Fibroblast of lung (primary cell): ENCODE results near the gene KATNA1. TPM values are rescaled to one million over a fixed set of nuclear protein-coding genes. Genes with fewer than 3 reads are reported as not detected.

Source experiments
- DNase-seq, 2 donors: peaks; one replicate each; pipeline versions ENCODE4 v3.0.0 to v3.0.0-alpha.2; 2010; ENCODE audit warnings: low read depth in 2 of 2
- H2AFZ ChIP-seq: 2 replicates; pipeline ENCODE4 v1.5.1; 2012; ENCODE audit warnings: low read length, control low read depth, inconsistent platforms
- H3K27ac ChIP-seq: 2 replicates; pipeline ENCODE4 v1.5.1; 2011; ENCODE audit warnings: low read length, control low read depth; ENCODE audit not compliant: insufficient read depth
- H3K27me3 ChIP-seq: 2 replicates; pipeline ENCODE4 v1.5.1; 2011; ENCODE audit warnings: mild to moderate bottlenecking, low read length; ENCODE audit not compliant: control insufficient read depth, insufficient read depth
- H3K36me3 ChIP-seq: 2 replicates; pipeline ENCODE4 v1.5.1; 2011; ENCODE audit warnings: low read length; ENCODE audit not compliant: control insufficient read depth, insufficient read depth
- H3K4me1 ChIP-seq: 2 replicates; pipeline ENCODE4 v1.5.1; 2011; ENCODE audit warnings: low read length; ENCODE audit not compliant: control insufficient read depth, insufficient read depth; ENCODE audit errors: extremely low read depth
- H3K4me2 ChIP-seq: 2 replicates; pipeline ENCODE4 v1.5.1; 2011; ENCODE audit warnings: low read length, control low read depth; ENCODE audit not compliant: insufficient read depth; ENCODE audit errors: extremely low read depth
- H3K4me3 ChIP-seq, 4 experiments: fragments of 200-600 bp in 1 of 4; sonication (generic) in 1 of 4; replicated peaks in 1 of 4; 2 replicates each; pipeline ENCODE4 v1.5.1; 2011 to 2016; ENCODE audit warnings: low read length in 4 of 4, low read depth in 3 of 4, mild to moderate bottlenecking in 3 of 4, control low read depth in 2 of 4, inconsistent platforms in 1 of 4, mixed read lengths in 1 of 4; ENCODE audit not compliant: insufficient read depth in 1 of 4; ENCODE audit errors: control extremely low read depth in 1 of 4
- H3K79me2 ChIP-seq: 2 replicates; pipeline ENCODE4 v1.5.1; 2012; ENCODE audit warnings: mild to moderate bottlenecking, low read length, inconsistent platforms; ENCODE audit not compliant: control insufficient read depth, insufficient read depth
- H3K9ac ChIP-seq: 2 replicates; pipeline ENCODE4 v1.5.1; 2011; ENCODE audit warnings: mild to moderate bottlenecking, low read length, control low read depth; ENCODE audit not compliant: insufficient read depth
- H3K9me3 ChIP-seq: 2 replicates; pipeline ENCODE4 v1.5.1; 2012; ENCODE audit warnings: low read depth, low read length; ENCODE audit not compliant: control insufficient read depth, insufficient read depth
- H4K20me1 ChIP-seq: 2 replicates; pipeline ENCODE4 v1.5.1; 2011; ENCODE audit warnings: low read length; ENCODE audit not compliant: control insufficient read depth, insufficient read depth; ENCODE audit errors: extremely low read depth
- CTCF ChIP-seq, 2 donors: IDR thresholded peaks in 1 of 2; conservative IDR thresholded peaks in 1 of 2; 1 replicate in 1 of 2; 2 replicates in 1 of 2; pipeline ENCODE4 v1.5.1; 2011 to 2012; ENCODE audit warnings: low read length in 2 of 2, control low read depth in 1 of 2, inconsistent platforms in 1 of 2, low read depth in 1 of 2, mild to moderate bottlenecking in 1 of 2
- EZH2 ChIP-seq: IDR thresholded peaks from 2 replicates; pipeline ENCODE4 v1.5.1; 2012; ENCODE audit warnings: low read length, control low read depth, mild to moderate bottlenecking; ENCODE audit errors: missing control alignments
- polyA plus RNA-seq, 2 donors: library from polyadenylated mRNA; depleted of rRNA in 1 of 2; stranded (reverse) in 1 of 2; unstranded in 1 of 2; fragments of >200 nt; gene quantifications; 2 replicates each; pipeline ENCODE4 v1.2.1, GENCODE V29; 2011 to 2012; ENCODE audit warnings: missing spikeins in 1 of 2
- total RNA-seq: library from RNA; depleted of rRNA; stranded (reverse); fragments of >200 nt; gene quantifications from 2 replicates; pipeline ENCODE4 v1.2.1, GENCODE V29; 2014

KATNA1 gene
- total and polyA plus RNA-seq, 2 donors (not counting 1 experiment from before 2014, with no cell fraction given): 27.9 to 37.0 TPM

- no peak overlapping the region for H3K9ac ChIP-seq
- H4K20me1 ChIP-seq: no peaks in the 10 kb centered on the region
- TF ChIP-seq EZH2: no peak
- TF ChIP-seq CTCF (conservative IDR thresholded peaks at IDR 0.05 in 1 of 2, IDR thresholded peaks at IDR 0.05 in 1 of 2; ENCODE audit: low read depth in 1 of 2, low read length in 2 of 2): peak; percentile 38 to 61
- no peaks in the 10 kb centered on the region for H3K36me3 ChIP-seq
- no peak for DNase-seq
- H2AFZ ChIP-seq: no peak overlapping the region
- no peaks in the 10 kb centered on the region for H3K79me2 ChIP-seq
- no peak overlapping the region for H3K4me2 ChIP-seq
- no peaks in the 10 kb centered on the region for H3K9me3 ChIP-seq
- no peak overlapping the region for H3K4me3 ChIP-seq
- H3K4me1 ChIP-seq: peaks cover 10% of the 10 kb centered on the region
- H3K27me3 ChIP-seq: no peaks in the 10 kb centered on the region
- no peak overlapping the region for H3K27ac ChIP-seq
Observed at GRCh38 chr6:149560736-149561135, 87.8 kb downstream of the KATNA1 start.

- Histone ChIP-seq H3K4me1 (peaks cover 5% of the 10 kb centered on the region), H3K4me2 (no peak overlapping the region), H3K4me3 (no peak overlapping the region), H3K9me3 (no peaks in the 10 kb centered on the region), H3K9ac (no peak overlapping the region), H3K27me3 (no peaks in the 10 kb centered on the region), H3K27ac (no peak overlapping the region), H3K79me2 (no peaks in the 10 kb centered on the region), H4K20me1 (no peaks in the 10 kb centered on the region), H2AFZ (no peak overlapping the region), H3K36me3 (no peaks in the 10 kb centered on the region)
- TF ChIP-seq EZH2 (no peak), CTCF (conservative IDR thresholded peaks at IDR 0.05 in 1 of 2, IDR thresholded peaks at IDR 0.05 in 1 of 2; ENCODE audit: low read depth in 1 of 2, low read length in 2 of 2) (no peak)
- no peak for DNase-seq
Observed at GRCh38 chr6:149559389-149559788, 89.1 kb downstream of the KATNA1 start.

GRCh38 chr6:149558029-149558428 lies 90.5 kb downstream of the KATNA1 start:
- Histone ChIP-seq H3K27me3 (no peaks in the 10 kb centered on the region), H3K36me3 (no peaks in the 10 kb centered on the region), H3K4me3 (no peak overlapping the region), H3K4me2 (no peak overlapping the region), H3K9me3 (no peaks in the 10 kb centered on the region), H3K4me1 (peaks cover under 1% of the 10 kb centered on the region), H3K79me2 (no peaks in the 10 kb centered on the region), H3K9ac (no peak overlapping the region), H3K27ac (no peak overlapping the region), H2AFZ (no peak overlapping the region), H4K20me1 (no peaks in the 10 kb centered on the region)
- TF ChIP-seq EZH2 (no peak), CTCF (conservative IDR thresholded peaks at IDR 0.05 in 1 of 2, IDR thresholded peaks at IDR 0.05 in 1 of 2; ENCODE audit: low read depth in 1 of 2, low read length in 2 of 2) (no peak)
- no peak for DNase-seq
